K562 (cell line): Measurements from ENCODE around the gene CD99L2. TPM values are rescaled to one million over a fixed set of nuclear protein-coding genes. Genes with fewer than 3 reads are reported as not detected.

Experiments used
- ATAC-seq: fragments of 200-7000 bp; cut with Tn5 transposase; 3 replicates; pipeline ENCODE4 v1.9.1; 2020; ENCODE audit warnings: moderate library complexity
- BruUV-seq: library from RNA; stranded (reverse); fragments of 400-500 nt; replicated peaks from 2 replicates; lab custom pipeline; 2021; lab: Mats Ljungman, UMichigan
- CTCF ChIA-PET: fragments of 300-600 bp; formaldehyde crosslinking; extraction: SDS; loops from one replicate; lab custom pipeline; 2021; ENCODE audit warnings: low intra/inter-chr PET ratio; lab: Yijun Ruan, JAX
- POLR2A ChIA-PET: fragments of 300-600, 350-650 bp; sonication (Branson Sonifier 250); formaldehyde crosslinking; extraction: SDS; loops from one replicate; lab custom pipeline; 2021; ENCODE audit warnings: antibody characterized with exemption, inconsistent platforms; lab: Yijun Ruan, JAX
- DNase-seq, 4 experiments: peaks; one replicate each; pipeline versions ENCODE4 v3.0.0 to v3.0.0-alpha.2; 2011 to 2018; ENCODE audit warnings: low spot score in 3 of 4, mixed read lengths in 3 of 4; ENCODE audit errors: extremely low read depth in 1 of 4
- FAIRE-seq: peaks from 2 replicates; lab custom pipeline; 2011; peaks lifted over from hg19 to GRCh38; lab: Jason Lieb, UNC
- H2AFZ ChIP-seq: 2 replicates; pipeline ENCODE4 v1.6.0; 2011; ENCODE audit warnings: low read depth, low read length, control low read depth, inconsistent platforms
- H3K27ac ChIP-seq: fragments of 200-600 bp; 3 replicates; pipeline ENCODE4 v1.8.0; 2011; ENCODE audit warnings: low read depth, mild to moderate bottlenecking, control low read depth, inconsistent platforms, low read length, moderate library complexity, mixed read lengths; ENCODE audit errors: extremely low read depth
- H3K27me3 ChIP-seq, 2 experiments: fragments of 300-600 bp in 1 of 2; 2 replicates in 1 of 2; 3 replicates in 1 of 2; pipeline versions ENCODE4 v1.6.0 to v1.8.0; 2011; ENCODE audit warnings: inconsistent platforms in 2 of 2, low read length in 2 of 2, mild to moderate bottlenecking in 1 of 2, mixed read lengths in 1 of 2, moderate library complexity in 1 of 2; ENCODE audit not compliant: control insufficient read depth in 2 of 2, insufficient read depth in 2 of 2
- H3K36me3 ChIP-seq: fragments of 300-600 bp; 3 replicates; pipeline ENCODE4 v1.8.0; 2011; ENCODE audit warnings: mild to moderate bottlenecking, low read length, inconsistent platforms; ENCODE audit not compliant: control insufficient read depth, insufficient read depth
- H3K4me1 ChIP-seq, 2 experiments: fragments of 200-600 bp in 1 of 2; replicated peaks in 1 of 2; 2 replicates in 1 of 2; 3 replicates in 1 of 2; pipeline versions ENCODE4 v1.5.1 to v1.8.0; 2011; ENCODE audit warnings: inconsistent platforms in 2 of 2, low read length in 2 of 2, mild to moderate bottlenecking in 1 of 2, mixed read lengths in 1 of 2, moderate library complexity in 1 of 2; ENCODE audit not compliant: control insufficient read depth in 2 of 2, insufficient read depth in 2 of 2
- H3K4me2 ChIP-seq: 2 replicates; pipeline ENCODE4 v1.6.1; 2011; ENCODE audit warnings: low read length, control low read depth, inconsistent platforms, mixed read lengths; ENCODE audit not compliant: insufficient read depth
- H3K4me3 ChIP-seq: fragments of 200-600 bp; sonication (generic), shearing (Covaris generic); 2 replicates; pipeline ENCODE4 v1.5.1; 2016; ENCODE audit warnings: control low read depth, inconsistent platforms
- H3K79me2 ChIP-seq: fragments of 200-600 bp; 3 replicates; pipeline ENCODE4 v1.8.0; 2011; ENCODE audit warnings: low read length, inconsistent platforms; ENCODE audit not compliant: control insufficient read depth, insufficient read depth
- H3K9ac ChIP-seq, 2 experiments: 2 replicates each; pipeline versions ENCODE4 v1.6.0 to v1.6.1; 2011; ENCODE audit warnings: low read depth in 2 of 2, low read length in 2 of 2, control low read depth in 1 of 2, inconsistent platforms in 1 of 2, mild to moderate bottlenecking in 1 of 2, mixed read lengths in 1 of 2; ENCODE audit not compliant: insufficient read depth in 1 of 2
- H3K9me1 ChIP-seq: one replicate; pipeline ENCODE4 v1.6.0; 2011; ENCODE audit warnings: inconsistent platforms, mild to moderate bottlenecking, low read length, moderate library complexity; ENCODE audit not compliant: control insufficient read depth, insufficient read depth
- H3K9me3 ChIP-seq: replicated peaks from 2 replicates; pipeline ENCODE4 v1.5.1; 2011; ENCODE audit warnings: low read depth, low read length, inconsistent platforms; ENCODE audit not compliant: control insufficient read depth, insufficient read depth
- H4K20me1 ChIP-seq: replicated peaks from 2 replicates; pipeline ENCODE4 v1.6.1; 2011; ENCODE audit warnings: low read length, inconsistent platforms, mixed read lengths; ENCODE audit not compliant: control insufficient read depth, insufficient read depth
- KLF13 ChIP-seq: fragments of 450-650 bp; IDR thresholded peaks from 2 replicates; pipeline ENCODE4 v1.6.1; 2016; ENCODE audit warnings: missing genetic modification characterization, low read depth, mild to moderate bottlenecking, missing compliant biosample characterization, moderate library complexity, borderline replicate concordance
- MAFF ChIP-seq: IDR thresholded peaks from 2 replicates; pipeline ENCODE4 v1.6.1; 2012; ENCODE audit warnings: low read length, improper control_type of control experiment
- RFX5 ChIP-seq: IDR thresholded peaks from 2 replicates; pipeline ENCODE4 v1.6.1; 2011; ENCODE audit warnings: low read depth, mild to moderate bottlenecking, improper control_type of control experiment, low read length
- RNF2 ChIP-seq: sonication (generic); IDR thresholded peaks from 2 replicates; pipeline ENCODE4 v1.6.1; 2016
- RUNX1 ChIP-seq: sonication (generic); IDR thresholded peaks from 2 replicates; pipeline ENCODE4 v1.6.1; 2016; ENCODE audit warnings: antibody characterized with exemption, low read depth
- ZNF324 ChIP-seq: fragments of 250-450 bp; sonication (Bioruptor Pico); IDR thresholded peaks from 2 replicates; pipeline ENCODE4 v1.4.0; 2020; ENCODE audit warnings: mild to moderate bottlenecking
- ZNF696 ChIP-seq: fragments of 250-450 bp; sonication (Bioruptor Pico); conservative IDR thresholded peaks from 2 replicates; pipeline ENCODE4 v1.4.0; 2020; ENCODE audit warnings: mild to moderate bottlenecking, moderate library complexity
- WGBS: fragments of 100-300 bp; shearing (Covaris generic); methylation state at CpG from one replicate; pipeline ENCODE4 v1.1.6; 2016; ENCODE audit warnings: low coverage, mixed read lengths; ENCODE audit not compliant: insufficient coverage; ENCODE audit errors: missing lambda C conversion rate; 5-methylcytosine and 5-hydroxymethylcytosine counted together
- in situ Hi-C: fragments of 300-500 bp; cut with MboI; formaldehyde crosslinking; loops from 4 replicates; pipeline ENCODE4 v1.15.0; 2018; ENCODE audit warnings: inconsistent platforms, mixed read lengths
- intact Hi-C: fragments of 100-400 bp; cut with micrococcal nuclease; formaldehyde crosslinking; loops from 2 replicates; pipeline ENCODE4 v1.14.2; 2022
- polyA plus RNA-seq, 8 experiments: library from polyadenylated mRNA; depleted of rRNA in 4 of 8; stranded (reverse) in 5 of 8; unstranded in 3 of 8; fragments of >200 nt; fragmentation: Nextera tagmentation in 2 of 8; fragmentation: Illumina TruSeq in 1 of 8; extraction: Ambion mirVana in 2 of 8; extraction: Trizol in 1 of 8; gene quantifications; 2 replicates each; pipeline versions ENCODE4 v1.2.1 to v1.2.3, GENCODE V29; 2011 to 2014; ENCODE audit warnings: inconsistent platforms in 1 of 8, missing spikeins in 1 of 8
- total RNA-seq, 7 experiments: library from RNA; depleted of rRNA in 6 of 7; stranded (reverse); fragments of >200 nt in 6 of 7; fragmentation: Illumina TruSeq in 2 of 7; extraction: Trizol in 2 of 7; gene quantifications; 2 replicates each; pipeline versions ENCODE4 v1.2.1 to v1.2.3, GENCODE V29; 2011 to 2021; ENCODE audit warnings: low replicate concordance in 1 of 7
- TF ChIP-seq, protein P1 (sequence below): fragments of 450-650 bp; IDR thresholded peaks from 2 replicates; pipeline ENCODE4 v1.6.1; 2016; ENCODE audit warnings: mild to moderate bottlenecking
- TF ChIP-seq, protein P2 (sequence below): fragments of 450-650 bp; formaldehyde crosslinking; IDR thresholded peaks from 2 replicates; pipeline ENCODE4 v1.4.0; 2022; ENCODE audit warnings: missing genetic modification characterization

Gene CD99L2
- total and polyA plus RNA-seq, 9 of the 15 experiments (the other 6 are each of a cell fraction or from before 2014, with no cell fraction given), result 0.76 to 19.0 (median 11.9) TPM

DNA sequence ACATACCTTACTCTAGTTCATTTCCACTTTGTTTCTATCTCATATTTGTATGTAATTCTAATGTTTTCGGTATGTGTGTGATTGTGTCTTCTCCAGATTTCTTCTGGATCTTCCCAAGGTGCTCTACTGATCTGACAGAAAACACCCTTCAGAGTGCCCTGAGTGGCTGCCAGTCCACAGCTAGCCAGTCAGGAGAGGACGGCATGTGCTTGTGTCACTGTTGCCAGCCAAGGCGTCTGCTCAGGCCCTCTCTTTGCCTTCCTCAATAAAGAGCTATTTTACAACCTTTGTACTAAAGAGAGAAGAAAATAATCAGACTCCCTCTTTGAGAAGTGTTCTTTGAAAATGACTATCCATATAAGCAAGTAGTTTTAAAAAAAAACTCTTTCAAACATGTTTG, 29.0 kb downstream of the CD99L2 start:
- ATAC-seq (no peak), DNase-seq (no peak), FAIRE-seq (no peak)
- peak; percentile 18; the same call in 1 of the 2 replicates for TF ChIP-seq RFX5
- TF ChIP-seq, protein P1, sequence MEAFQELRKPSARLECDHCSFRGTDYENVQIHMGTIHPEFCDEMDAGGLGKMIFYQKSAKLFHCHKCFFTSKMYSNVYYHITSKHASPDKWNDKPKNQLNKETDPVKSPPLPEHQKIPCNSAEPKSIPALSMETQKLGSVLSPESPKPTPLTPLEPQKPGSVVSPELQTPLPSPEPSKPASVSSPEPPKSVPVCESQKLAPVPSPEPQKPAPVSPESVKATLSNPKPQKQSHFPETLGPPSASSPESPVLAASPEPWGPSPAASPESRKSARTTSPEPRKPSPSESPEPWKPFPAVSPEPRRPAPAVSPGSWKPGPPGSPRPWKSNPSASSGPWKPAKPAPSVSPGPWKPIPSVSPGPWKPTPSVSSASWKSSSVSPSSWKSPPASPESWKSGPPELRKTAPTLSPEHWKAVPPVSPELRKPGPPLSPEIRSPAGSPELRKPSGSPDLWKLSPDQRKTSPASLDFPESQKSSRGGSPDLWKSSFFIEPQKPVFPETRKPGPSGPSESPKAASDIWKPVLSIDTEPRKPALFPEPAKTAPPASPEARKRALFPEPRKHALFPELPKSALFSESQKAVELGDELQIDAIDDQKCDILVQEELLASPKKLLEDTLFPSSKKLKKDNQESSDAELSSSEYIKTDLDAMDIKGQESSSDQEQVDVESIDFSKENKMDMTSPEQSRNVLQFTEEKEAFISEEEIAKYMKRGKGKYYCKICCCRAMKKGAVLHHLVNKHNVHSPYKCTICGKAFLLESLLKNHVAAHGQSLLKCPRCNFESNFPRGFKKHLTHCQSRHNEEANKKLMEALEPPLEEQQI, result no peak
- 66% methylated on average over 3 of the region's 3 CpGs for WGBS
- peaks cover 4 to 21% of the 10 kb centered on the region in 2 experiments; a peak in 4 of 5 replicates for H3K4me1 ChIP-seq
- H3K9me1 ChIP-seq, result no peaks in the 10 kb centered on the region
- in situ Hi-C loops (no loop called here), intact Hi-C loops (no loop called here)
- POLR2A ChIA-PET, result no interaction called here
- H3K27me3 ChIP-seq, result no peaks in the 10 kb centered on the region
- no peak overlapping the region for H2AFZ ChIP-seq
- H3K9ac ChIP-seq, result no peak overlapping the region
- H3K79me2 ChIP-seq, result peaks cover 8% of the 10 kb centered on the region; the same call in 1 of the 3 replicates
- H3K27ac ChIP-seq, result no peak overlapping the region
- H4K20me1 ChIP-seq, result no peaks in the 10 kb centered on the region
- no peaks in the 10 kb centered on the region for H3K36me3 ChIP-seq
- H3K4me3 ChIP-seq, result no peak overlapping the region
- no TSS peak for BruUV-seq
- H3K4me2 ChIP-seq, result no peak overlapping the region
- no peaks in the 10 kb centered on the region for H3K9me3 ChIP-seq
- CTCF ChIA-PET, result no interaction called here

DNA sequence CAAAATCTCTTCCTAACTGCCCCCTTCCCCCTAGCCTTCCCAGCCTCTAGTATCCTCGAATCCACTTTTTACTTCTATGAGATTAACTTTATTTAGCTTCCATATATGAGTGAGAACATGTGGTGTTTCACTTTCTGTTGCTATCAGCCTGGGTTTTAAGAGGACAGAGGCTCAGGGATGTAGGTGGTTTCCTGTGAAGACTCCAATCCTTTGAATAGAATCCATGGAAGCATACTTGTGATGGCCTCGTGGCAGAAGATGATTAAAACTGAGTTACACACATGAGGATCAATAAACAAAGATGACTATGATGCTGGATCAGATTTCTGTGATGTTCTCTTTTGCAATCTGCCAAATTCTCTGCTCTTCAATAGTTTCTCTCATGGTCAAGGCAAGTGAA, 29.8 kb downstream of the CD99L2 start:
- no peaks in the 10 kb centered on the region for H3K9me3 ChIP-seq
- WGBS, result 29% methylated on average over 2 of the region's 2 CpGs
- in situ Hi-C loops, result no loop called here
- no peaks in the 10 kb centered on the region for H3K27me3 ChIP-seq
- H3K79me2 ChIP-seq, result peaks cover 8% of the 10 kb centered on the region; the same call in 1 of the 3 replicates
- no peak for ATAC-seq
- no peaks in the 10 kb centered on the region for H4K20me1 ChIP-seq
- CTCF ChIA-PET, result no interaction called here
- FAIRE-seq, result no peak
- H3K4me3 ChIP-seq, result no peak overlapping the region
- POLR2A ChIA-PET, result no interaction called here
- H3K36me3 ChIP-seq, result no peaks in the 10 kb centered on the region
- no TSS peak for BruUV-seq
- H3K27ac ChIP-seq, result no peak overlapping the region
- no peak for DNase-seq
- H3K4me1 ChIP-seq, result peaks cover 4 to 21% of the 10 kb centered on the region in 2 experiments; a peak in 4 of 5 replicates
- no peak overlapping the region for H3K4me2 ChIP-seq
- H3K9ac ChIP-seq, result no peak overlapping the region
- no peak overlapping the region for H2AFZ ChIP-seq
- no peaks in the 10 kb centered on the region for H3K9me1 ChIP-seq
- intact Hi-C loops, result no loop called here
- no peak for TF ChIP-seq MAFF
- TF ChIP-seq RUNX1, result no peak
- TF ChIP-seq, protein P2, sequence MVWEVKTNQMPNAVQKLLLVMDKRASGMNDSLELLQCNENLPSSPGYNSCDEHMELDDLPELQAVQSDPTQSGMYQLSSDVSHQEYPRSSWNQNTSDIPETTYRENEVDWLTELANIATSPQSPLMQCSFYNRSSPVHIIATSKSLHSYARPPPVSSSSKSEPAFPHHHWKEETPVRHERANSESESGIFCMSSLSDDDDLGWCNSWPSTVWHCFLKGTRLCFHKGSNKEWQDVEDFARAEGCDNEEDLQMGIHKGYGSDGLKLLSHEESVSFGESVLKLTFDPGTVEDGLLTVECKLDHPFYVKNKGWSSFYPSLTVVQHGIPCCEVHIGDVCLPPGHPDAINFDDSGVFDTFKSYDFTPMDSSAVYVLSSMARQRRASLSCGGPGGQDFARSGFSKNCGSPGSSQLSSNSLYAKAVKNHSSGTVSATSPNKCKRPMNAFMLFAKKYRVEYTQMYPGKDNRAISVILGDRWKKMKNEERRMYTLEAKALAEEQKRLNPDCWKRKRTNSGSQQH (CRISPR knock-in tag), result no peak
- no peak for TF ChIP-seq ZNF696
- TF ChIP-seq KLF13 (tag), result no peak
- no peak for TF ChIP-seq ZNF324 (CRISPR knock-in tag)
- no peak for TF ChIP-seq RNF2
